ENCODE data around the gene ECD. TPM values are rescaled to one million over a fixed set of nuclear protein-coding genes. Genes with fewer than 3 reads are reported as not detected.

Gene ECD
- polyA plus RNA-seq, 3 donors, result 35.0 to 40.3 (median 40.2) TPM

Other genes starting within 250 kb of the ECD start
- gene PLA2G12B, start 213.2 kb downstream of the ECD start, polyA plus RNA-seq (ENCODE audit: insufficient read length in 3 of 3), result 10 to 100 TPM in 2 of 3 donors, 1 to 10 TPM in 1; 8.8 to 11.5 (median 10.2) TPM
- gene P4HA1, start 71.1 kb downstream of the ECD start, polyA plus RNA-seq (ENCODE audit: insufficient read length in 3 of 3), result 100 to 1,000 TPM in 1 of 3 donors, 10 to 100 TPM in 2; 79.8 to 113 (median 98.8) TPM
- 1 to 10 TPM; 4.8 to 7.2 (median 5.1) TPM for gene NUDT13, start 57.6 kb downstream of the ECD start, polyA plus RNA-seq (ENCODE audit: insufficient read length in 3 of 3)
- 10 to 100 TPM; 38.4 to 51.2 (median 46.4) TPM for gene FAM149B1, start 111 bp upstream of the ECD start, polyA plus RNA-seq (ENCODE audit: insufficient read length in 3 of 3)
- 10 to 100 TPM; 31.0 to 36.6 (median 31.3) TPM for gene DNAJC9, start 79.2 kb upstream of the ECD start, polyA plus RNA-seq (ENCODE audit: insufficient read length in 3 of 3)
- gene MRPS16, start 84.6 kb upstream of the ECD start, polyA plus RNA-seq (ENCODE audit: insufficient read length in 3 of 3), result 10 to 100 TPM; 76.4 to 92.9 (median 83.2) TPM
- gene CFAP70, start 190.9 kb upstream of the ECD start, polyA plus RNA-seq (ENCODE audit: insufficient read length in 3 of 3), result 10 to 100 TPM; 11.9 to 22.8 (median 16.7) TPM
- gene ANXA7, start 246.1 kb upstream of the ECD start, polyA plus RNA-seq (ENCODE audit: insufficient read length in 3 of 3), result 10 to 100 TPM; 82.3 to 88.0 (median 87.9) TPM

All from renal cortex interstitium (tissue), 3 donors.